Kidney epithelial cell (primary cell): Measurements from ENCODE around the gene MDN1. TPM values are rescaled to one million over a fixed set of nuclear protein-coding genes. Genes with fewer than 3 reads are reported as not detected.
A peak's percentile ranks its signal among the peaks of the same experiment; 100 is the strongest.

Experiments used
- DNase-seq: peaks from one replicate; pipeline ENCODE4 v3.0.0-alpha.2; 2010; ENCODE audit warnings: low read depth
- H3K27me3 ChIP-seq: 2 replicates; pipeline ENCODE4 v1.6.0; 2011; ENCODE audit warnings: low read length; ENCODE audit not compliant: control insufficient read depth, insufficient read depth
- H3K36me3 ChIP-seq: 2 replicates; pipeline ENCODE4 v1.5.1; 2011; ENCODE audit warnings: low read length; ENCODE audit not compliant: control insufficient read depth, insufficient read depth
- H3K4me3 ChIP-seq: 2 replicates; pipeline ENCODE4 v1.5.1; 2011; ENCODE audit warnings: low read depth, mild to moderate bottlenecking, control low read depth, low read length
- total RNA-seq: library from RNA; depleted of rRNA; stranded (reverse); fragments of >200 nt; gene quantifications from 2 replicates; pipeline ENCODE4 v1.2.3, GENCODE V29; 2015
- TF ChIP-seq, protein P1 (sequence below): IDR thresholded peaks from 2 replicates; pipeline ENCODE4 v1.5.1; 2011; ENCODE audit warnings: mild to moderate bottlenecking, moderate library complexity, low read length, control low read depth, inconsistent platforms; ENCODE audit not compliant: insufficient read depth, poor library complexity, severe bottlenecking

The MDN1 gene
- 19.6 and 28.6 TPM in 2 replicates for total RNA-seq

DNA sequence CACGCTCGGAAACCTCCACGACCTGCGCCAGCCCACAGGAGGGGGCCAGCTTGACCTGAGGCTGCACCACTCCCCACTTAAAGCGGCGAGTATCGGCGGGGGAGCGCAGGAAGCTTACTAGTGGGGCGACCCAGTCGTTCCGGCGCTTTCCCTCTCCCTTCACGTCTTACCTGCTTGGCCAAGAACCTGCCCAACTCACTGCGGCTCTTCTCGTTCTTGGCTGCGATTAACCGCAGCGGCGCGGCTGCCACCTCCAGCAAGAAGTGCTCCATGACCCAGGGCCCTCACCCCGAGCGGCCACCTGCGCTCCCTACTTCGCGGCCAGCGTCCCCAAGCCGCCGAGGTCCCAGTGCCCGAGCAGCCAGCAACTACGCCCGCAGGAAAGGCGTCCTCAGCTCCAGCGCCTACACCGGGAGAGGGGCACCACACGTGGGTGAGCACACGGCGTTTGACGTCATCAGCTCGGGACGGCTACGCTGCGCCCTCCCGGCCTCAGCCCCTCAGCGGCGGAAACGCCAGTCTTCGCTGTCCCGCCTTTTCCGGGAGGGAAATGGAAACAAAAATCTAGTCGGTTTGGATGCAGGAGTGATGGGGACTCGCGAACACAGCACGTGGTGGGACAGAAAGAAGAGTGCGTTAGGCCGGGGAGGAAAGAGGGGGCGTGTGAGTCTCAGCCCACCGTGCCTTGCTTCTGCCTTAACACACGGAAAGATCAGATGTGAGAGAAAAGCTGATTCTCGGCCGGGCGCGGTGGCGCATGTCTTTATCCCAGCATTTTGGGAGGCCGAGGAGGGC lies at the start of gene MDN1:
Gene MDN1, minus strand, starts transcription at position 459 of the 795 bp plus-strand sequence. Its CDS starts 187 bp downstream, at position 272.
- peak; percentile 83 for DNase-seq
- peak within 1 kb of the TSS; percentile 75 for H3K4me3 ChIP-seq
- H3K27me3 ChIP-seq: no peaks in the 10 kb centered on the region
- TF ChIP-seq, protein P1, sequence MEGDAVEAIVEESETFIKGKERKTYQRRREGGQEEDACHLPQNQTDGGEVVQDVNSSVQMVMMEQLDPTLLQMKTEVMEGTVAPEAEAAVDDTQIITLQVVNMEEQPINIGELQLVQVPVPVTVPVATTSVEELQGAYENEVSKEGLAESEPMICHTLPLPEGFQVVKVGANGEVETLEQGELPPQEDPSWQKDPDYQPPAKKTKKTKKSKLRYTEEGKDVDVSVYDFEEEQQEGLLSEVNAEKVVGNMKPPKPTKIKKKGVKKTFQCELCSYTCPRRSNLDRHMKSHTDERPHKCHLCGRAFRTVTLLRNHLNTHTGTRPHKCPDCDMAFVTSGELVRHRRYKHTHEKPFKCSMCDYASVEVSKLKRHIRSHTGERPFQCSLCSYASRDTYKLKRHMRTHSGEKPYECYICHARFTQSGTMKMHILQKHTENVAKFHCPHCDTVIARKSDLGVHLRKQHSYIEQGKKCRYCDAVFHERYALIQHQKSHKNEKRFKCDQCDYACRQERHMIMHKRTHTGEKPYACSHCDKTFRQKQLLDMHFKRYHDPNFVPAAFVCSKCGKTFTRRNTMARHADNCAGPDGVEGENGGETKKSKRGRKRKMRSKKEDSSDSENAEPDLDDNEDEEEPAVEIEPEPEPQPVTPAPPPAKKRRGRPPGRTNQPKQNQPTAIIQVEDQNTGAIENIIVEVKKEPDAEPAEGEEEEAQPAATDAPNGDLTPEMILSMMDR: no peak
- H3K36me3 ChIP-seq: no peaks in the 10 kb centered on the region

DNA sequence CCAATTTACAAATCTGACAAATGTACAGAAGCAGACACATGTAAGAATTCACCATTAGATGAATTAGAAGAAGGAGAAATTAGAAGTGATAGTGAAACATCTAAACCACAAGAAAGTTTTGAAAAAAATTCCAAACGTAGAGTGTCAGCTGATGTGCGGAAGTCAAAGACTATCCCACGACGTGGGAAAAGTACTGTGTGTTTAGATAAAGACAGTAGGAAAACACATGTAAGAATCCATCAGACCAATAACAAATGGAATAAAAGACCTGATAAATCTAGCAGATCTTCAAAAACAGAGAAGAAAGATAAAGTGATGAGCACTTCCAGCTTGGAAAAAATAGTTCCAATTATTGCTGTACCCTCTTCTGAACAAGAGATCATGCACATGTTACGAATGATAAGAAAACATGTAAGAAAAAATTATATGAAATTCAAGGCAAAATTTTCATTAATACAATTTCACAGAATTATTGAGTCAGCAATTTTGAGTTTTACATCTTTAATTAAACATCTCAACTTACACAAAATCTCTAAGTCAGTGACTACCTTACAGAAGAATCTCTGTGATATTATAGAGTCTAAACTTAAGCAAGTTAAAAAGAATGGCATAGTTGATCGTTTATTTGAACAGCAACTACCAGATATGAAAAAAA lies 46.6 kb upstream of the MDN1 start:
- no peak for DNase-seq
- Histone ChIP-seq H3K27me3 (no peaks in the 10 kb centered on the region), H3K36me3 (no peaks in the 10 kb centered on the region), H3K4me3 (no peak overlapping the region)
- TF ChIP-seq, protein P1: no peak

- TF ChIP-seq, protein P1: no peak
- no peaks in the 10 kb centered on the region for H3K36me3 ChIP-seq
- no peak overlapping the region for H3K4me3 ChIP-seq
- no peaks in the 10 kb centered on the region for H3K27me3 ChIP-seq
- no peak for DNase-seq
These were observed 43.1 kb upstream of the MDN1 start for GRCh38 chr6:89862698-89863097.

- no peak overlapping the region for H3K4me3 ChIP-seq
- no peaks in the 10 kb centered on the region for H3K27me3 ChIP-seq
- no peaks in the 10 kb centered on the region for H3K36me3 ChIP-seq
- TF ChIP-seq, protein P1: no peak
- no peak for DNase-seq
These were observed 42.7 kb upstream of the MDN1 start for GRCh38 chr6:89862273-89862672.

DNA sequence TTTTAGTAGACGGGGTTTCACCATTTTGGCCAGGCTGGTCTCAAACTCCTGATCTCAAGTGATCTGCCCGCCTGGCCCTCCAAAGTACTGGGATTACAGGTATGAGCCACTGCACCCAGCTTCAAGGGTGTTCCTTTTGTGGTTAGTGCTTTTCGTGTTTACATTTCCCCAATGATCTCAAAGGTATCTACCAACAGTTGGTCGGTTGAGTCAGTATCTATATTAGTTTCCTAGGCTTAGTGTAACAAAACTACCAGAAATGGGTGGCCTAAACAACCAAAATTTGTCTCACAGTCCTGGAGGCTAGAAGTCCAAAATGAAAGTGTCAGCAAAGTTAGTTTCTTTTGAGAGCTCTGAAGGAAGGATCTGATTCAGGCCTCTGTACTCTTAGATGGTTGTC lies 40.1 kb upstream of the MDN1 start:
- no peaks in the 10 kb centered on the region for H3K36me3 ChIP-seq
- H3K4me3 ChIP-seq: no peak overlapping the region
- H3K27me3 ChIP-seq: no peaks in the 10 kb centered on the region
- TF ChIP-seq, protein P1: no peak
- DNase-seq: no peak
